Upper lobe of right lung (tissue), 1 donor: Measurements from ENCODE around the gene ESRRB. TPM values are rescaled to one million over a fixed set of nuclear protein-coding genes. Genes with fewer than 3 reads are reported as not detected.

Experiments
- ATAC-seq: fragments of 200-7000 bp; cut with Tn5 transposase; one replicate; pipeline ENCODE4 v1.9.1; 2020; ENCODE audit warnings: mild to moderate bottlenecking, moderate library complexity
- DNase-seq: peaks from one replicate; pipeline ENCODE4 v3.0.0-alpha.2; 2020
- H3K27ac ChIP-seq: fragments of 200-600 bp; one replicate; pipeline ENCODE4 v1.8.0; 2022
- H3K27me3 ChIP-seq: fragments of 200-600 bp; one replicate; pipeline ENCODE4 v1.8.0; 2022; ENCODE audit warnings: mild to moderate bottlenecking
- H3K36me3 ChIP-seq: fragments of 200-600 bp; one replicate; pipeline ENCODE4 v1.8.0; 2022
- H3K4me1 ChIP-seq: fragments of 200-600 bp; one replicate; pipeline ENCODE4 v1.8.0; 2022
- H3K4me3 ChIP-seq: fragments of 200-600 bp; one replicate; pipeline ENCODE4 v1.8.0; 2022; ENCODE audit warnings: mild to moderate bottlenecking
- H3K9me3 ChIP-seq: fragments of 200-600 bp; one replicate; pipeline ENCODE4 v1.8.0; 2022
- CTCF ChIP-seq: fragments of 200-600 bp; IDR thresholded peaks from one replicate; pipeline ENCODE4 v1.8.0; 2022; ENCODE audit warnings: antibody characterized with exemption
- intact Hi-C: fragments of 100-400 bp; cut with DNase I; formaldehyde crosslinking; loops from one replicate; pipeline ENCODE4 v1.11.0; 2022
- total RNA-seq: library from RNA; stranded (reverse); fragmentation: NEBNext Ultra II Directional; extraction: Animal tissue kit (Norgen Biotek cat#: 25700); gene quantifications from one replicate; pipeline ENCODE4 v1.2.1, GENCODE V29; 2021
- donor health status: DM: no; HTN: yes; CAD: no; lungs with severe emphysema.

Gene ESRRB
- total RNA-seq, 1 donor from 2014 or later: not detected

GRCh38 chr14:76412501-76412900, 36.6 kb downstream of the ESRRB start:
- Histone ChIP-seq H3K36me3 (no peaks in the 10 kb centered on the region), H3K9me3 (no peaks in the 10 kb centered on the region), H3K4me1 (no peaks in the 10 kb centered on the region), H3K27me3 (peaks cover 26% of the 10 kb centered on the region), H3K27ac (no peak overlapping the region), H3K4me3 (no peak overlapping the region)
- intact Hi-C loops: no loop called here
- no peak for ATAC-seq
- no peak for TF ChIP-seq CTCF
- no peak for DNase-seq

GRCh38 chr14:76413106-76413961, 37.4 kb downstream of the ESRRB start:
- H3K4me1 ChIP-seq: no peaks in the 10 kb centered on the region
- no peak for DNase-seq
- no peak overlapping the region for H3K27ac ChIP-seq
- ATAC-seq: no peak
- TF ChIP-seq CTCF: no peak
- no peaks in the 10 kb centered on the region for H3K9me3 ChIP-seq
- peaks cover 26% of the 10 kb centered on the region for H3K27me3 ChIP-seq
- no peak overlapping the region for H3K4me3 ChIP-seq
- intact Hi-C loops: no loop called here
- H3K36me3 ChIP-seq: no peaks in the 10 kb centered on the region

- DNase-seq (no peak), ATAC-seq (no peak)
- TF ChIP-seq CTCF: no peak
- Histone ChIP-seq H3K9me3 (no peaks in the 10 kb centered on the region), H3K4me1 (no peaks in the 10 kb centered on the region), H3K27me3 (peaks cover 26% of the 10 kb centered on the region), H3K4me3 (no peak overlapping the region), H3K27ac (no peak overlapping the region), H3K36me3 (no peaks in the 10 kb centered on the region)
- intact Hi-C loops: no loop called here
Measured at GRCh38 chr14:76413962-76414600, 38.1 kb downstream of the ESRRB start.

GRCh38 chr14:76419399-76419798, 43.5 kb downstream of the ESRRB start:
- no peaks in the 10 kb centered on the region for H3K4me1 ChIP-seq
- H3K27ac ChIP-seq: no peak overlapping the region
- ATAC-seq: no peak
- no peak overlapping the region for H3K4me3 ChIP-seq
- no peaks in the 10 kb centered on the region for H3K36me3 ChIP-seq
- H3K9me3 ChIP-seq: no peaks in the 10 kb centered on the region
- no peak for DNase-seq
- no peak for TF ChIP-seq CTCF
- intact Hi-C loops: no loop called here
- H3K27me3 ChIP-seq: peaks cover 14% of the 10 kb centered on the region

- H3K27ac ChIP-seq: no peak overlapping the region
- TF ChIP-seq CTCF: no peak
- ATAC-seq (no peak), DNase-seq (no peak)
- H3K27me3 ChIP-seq: peaks cover under 1% of the 10 kb centered on the region
- intact Hi-C loops: no loop called here
- no peak overlapping the region for H3K4me3 ChIP-seq
- H3K9me3 ChIP-seq: no peaks in the 10 kb centered on the region
- H3K36me3 ChIP-seq: no peaks in the 10 kb centered on the region
- H3K4me1 ChIP-seq: no peaks in the 10 kb centered on the region
Measured at GRCh38 chr14:76420827-76421226, 44.9 kb downstream of the ESRRB start.
